WTC11 (cell line): ENCODE measurements around the gene MOGAT1. TPM values are rescaled to one million over a fixed set of nuclear protein-coding genes. Genes with fewer than 3 reads are reported as not detected.

Experiments
- ATAC-seq: fragments of 200-7000 bp; cut with Tn5 transposase; 2 replicates; pipeline ENCODE4 v1.10.0; 2021; ENCODE audit warnings: mild to moderate bottlenecking, moderate library complexity
- CTCF ChIA-PET: fragments of 300-600 bp; sonication (Branson Sonifier 250); formaldehyde crosslinking; loops from one replicate; lab custom pipeline; 2021; ENCODE audit warnings: antibody characterized with exemption; lab: Charles Lee
- POLR2A ChIA-PET: fragments of 350-600 bp; sonication (Branson Sonifier 250); formaldehyde crosslinking; loops from one replicate; lab custom pipeline; 2021; ENCODE audit warnings: antibody characterized with exemption; lab: Charles Lee
- DNase-seq: peaks from one replicate; pipeline ENCODE4 v3.0.0; 2021; ENCODE audit warnings: low spot score
- H3K27ac Mint-ChIP-seq: 2 replicates; pipeline ENCODE4 v1.8.0; 2021; ENCODE audit warnings: mixed read lengths
- H3K27me3 Mint-ChIP-seq: 2 replicates; pipeline ENCODE4 v1.8.0; 2021; ENCODE audit warnings: low read depth, mild to moderate bottlenecking, moderate library complexity, mixed read lengths
- H3K36me3 Mint-ChIP-seq: 2 replicates; pipeline ENCODE4 v1.8.0; 2021; ENCODE audit warnings: mixed read lengths
- H3K4me1 Mint-ChIP-seq: 2 replicates; pipeline ENCODE4 v1.8.0; 2022; ENCODE audit warnings: mixed read lengths
- H3K4me3 Mint-ChIP-seq: 2 replicates; pipeline ENCODE4 v1.8.0; 2021; ENCODE audit warnings: mild to moderate bottlenecking, moderate library complexity, mixed read lengths
- H3K9me3 Mint-ChIP-seq: 2 replicates; pipeline ENCODE4 v1.8.0; 2021; ENCODE audit warnings: mixed read lengths
- E2F1 ChIP-seq: sonication (generic); formaldehyde crosslinking; IDR thresholded peaks from 2 replicates; pipeline ENCODE4 v1.8.0; 2022; ENCODE audit warnings: mild to moderate bottlenecking, missing genetic modification reagents
- E2F5 ChIP-seq: sonication (generic); formaldehyde crosslinking; IDR thresholded peaks from 2 replicates; pipeline ENCODE4 v1.8.1; 2022; ENCODE audit warnings: mild to moderate bottlenecking, moderate library complexity, missing genetic modification reagents
- ELF4 ChIP-seq: sonication (generic); formaldehyde crosslinking; IDR thresholded peaks from 2 replicates; pipeline ENCODE4 v1.8.1; 2022; ENCODE audit warnings: low read depth, mild to moderate bottlenecking, moderate library complexity, missing genetic modification reagents
- FOXK1 ChIP-seq: sonication (generic); formaldehyde crosslinking; IDR thresholded peaks from 2 replicates; pipeline ENCODE4 v1.8.0; 2022; ENCODE audit warnings: mild to moderate bottlenecking, moderate library complexity, missing genetic modification reagents
- FOXP1 ChIP-seq: sonication (generic); formaldehyde crosslinking; IDR thresholded peaks from 2 replicates; pipeline ENCODE4 v1.8.0; 2022; ENCODE audit warnings: missing genetic modification reagents, mild to moderate bottlenecking, moderate library complexity, borderline replicate concordance
- JAZF1 ChIP-seq: fragments of 250-450 bp; sonication (Bioruptor Pico); IDR thresholded peaks from 2 replicates; pipeline ENCODE4 v1.9.0; 2021; ENCODE audit warnings: moderate library complexity, mild to moderate bottlenecking, inconsistent platforms
- RELA ChIP-seq: sonication (generic); formaldehyde crosslinking; IDR thresholded peaks from 2 replicates; pipeline ENCODE4 v1.8.1; 2022; ENCODE audit warnings: missing genetic modification reagents, mild to moderate bottlenecking, borderline replicate concordance
- TEAD1 ChIP-seq: sonication (generic); formaldehyde crosslinking; IDR thresholded peaks from 2 replicates; pipeline ENCODE4 v1.8.0; 2022; ENCODE audit warnings: mild to moderate bottlenecking, missing genetic modification reagents
- TP53 ChIP-seq: sonication (generic); formaldehyde crosslinking; IDR thresholded peaks from 2 replicates; pipeline ENCODE4 v1.8.1; 2023; ENCODE audit warnings: mild to moderate bottlenecking, missing genetic modification reagents
- USF1 ChIP-seq: sonication (generic); formaldehyde crosslinking; IDR thresholded peaks from 2 replicates; pipeline ENCODE4 v1.8.0; 2022; ENCODE audit warnings: mild to moderate bottlenecking, missing genetic modification reagents
- ZMAT4 ChIP-seq: fragments of 250-450 bp; sonication (Bioruptor Pico); IDR thresholded peaks from 2 replicates; pipeline ENCODE4 v1.9.0; 2021; ENCODE audit warnings: mild to moderate bottlenecking
- ZNF281 ChIP-seq: sonication (generic); formaldehyde crosslinking; IDR thresholded peaks from 2 replicates; pipeline ENCODE4 v1.8.0; 2023; ENCODE audit warnings: mild to moderate bottlenecking, missing genetic modification reagents
- ZNF396 ChIP-seq: fragments of 250-450 bp; sonication (Bioruptor Pico); IDR thresholded peaks from 2 replicates; pipeline ENCODE4 v1.8.0; 2021; ENCODE audit warnings: mild to moderate bottlenecking, moderate library complexity, borderline replicate concordance
- ZNF423 ChIP-seq: fragments of 250-450 bp; sonication (Bioruptor Pico); IDR thresholded peaks from 2 replicates; pipeline ENCODE4 v2.1.2; 2022; ENCODE audit warnings: mild to moderate bottlenecking, moderate library complexity
- total RNA-seq: library from RNA; stranded (reverse); gene quantifications from 3 replicates; pipeline ENCODE4 v1.2.3, GENCODE V29; 2021
- TF ChIP-seq, protein P1 (sequence below): sonication (generic); formaldehyde crosslinking; conservative IDR thresholded peaks from 2 replicates; pipeline ENCODE4 v1.8.1; 2023; ENCODE audit warnings: mild to moderate bottlenecking, low read depth, missing genetic modification reagents, moderate library complexity
- TF ChIP-seq, protein P2 (sequence below): sonication (generic); formaldehyde crosslinking; IDR thresholded peaks from 2 replicates; pipeline ENCODE4 v1.8.1; 2022; ENCODE audit warnings: mild to moderate bottlenecking, missing genetic modification reagents, moderate library complexity, borderline replicate concordance
- TF ChIP-seq, protein P3 (sequence below): sonication (generic); formaldehyde crosslinking; IDR thresholded peaks from 2 replicates; pipeline ENCODE4 v1.8.1; 2022; ENCODE audit warnings: low read depth, missing genetic modification reagents, borderline replicate concordance

Gene MOGAT1
- total RNA-seq, 1 experiment from 2014 or later, result 0.72 TPM

DNA sequence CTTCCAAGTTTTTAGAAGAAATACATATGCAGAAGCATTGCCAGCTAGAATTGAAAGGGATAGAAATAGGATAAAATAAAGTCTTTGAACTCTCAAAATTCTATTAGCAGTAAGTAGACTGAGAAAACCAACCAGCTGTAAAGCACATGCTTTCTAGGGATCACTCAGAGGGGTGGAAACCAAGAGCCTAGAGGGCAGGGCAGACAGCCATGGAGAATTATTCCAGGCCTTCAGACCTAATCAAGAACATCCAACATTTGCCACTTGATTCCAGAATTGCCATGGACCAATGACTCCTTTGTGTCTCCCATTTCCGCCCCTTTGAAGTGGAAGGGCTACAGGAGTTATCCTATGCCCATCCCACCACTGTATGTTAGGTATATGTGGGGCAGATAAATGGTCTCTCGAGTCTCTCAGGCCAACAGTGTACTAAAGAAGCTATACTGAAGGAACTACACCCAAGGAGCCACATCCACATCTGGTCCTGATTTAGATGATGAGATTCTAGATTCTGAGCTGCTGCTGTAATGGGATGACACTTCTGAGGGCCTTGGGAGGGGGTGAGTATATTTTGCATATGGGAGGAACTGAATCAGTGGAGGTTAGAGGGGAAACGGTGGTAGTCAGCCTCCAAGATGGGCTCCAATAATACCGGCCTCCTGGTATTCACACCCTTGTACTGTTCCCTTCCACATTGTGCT is 19.6 kb upstream of the MOGAT1 start (continued):
- no peak for TF ChIP-seq FOXP1
- TF ChIP-seq JAZF1 (CRISPR knock-in tag), result no peak
- TF ChIP-seq, all 79 proteins: peak for 0

DNA sequence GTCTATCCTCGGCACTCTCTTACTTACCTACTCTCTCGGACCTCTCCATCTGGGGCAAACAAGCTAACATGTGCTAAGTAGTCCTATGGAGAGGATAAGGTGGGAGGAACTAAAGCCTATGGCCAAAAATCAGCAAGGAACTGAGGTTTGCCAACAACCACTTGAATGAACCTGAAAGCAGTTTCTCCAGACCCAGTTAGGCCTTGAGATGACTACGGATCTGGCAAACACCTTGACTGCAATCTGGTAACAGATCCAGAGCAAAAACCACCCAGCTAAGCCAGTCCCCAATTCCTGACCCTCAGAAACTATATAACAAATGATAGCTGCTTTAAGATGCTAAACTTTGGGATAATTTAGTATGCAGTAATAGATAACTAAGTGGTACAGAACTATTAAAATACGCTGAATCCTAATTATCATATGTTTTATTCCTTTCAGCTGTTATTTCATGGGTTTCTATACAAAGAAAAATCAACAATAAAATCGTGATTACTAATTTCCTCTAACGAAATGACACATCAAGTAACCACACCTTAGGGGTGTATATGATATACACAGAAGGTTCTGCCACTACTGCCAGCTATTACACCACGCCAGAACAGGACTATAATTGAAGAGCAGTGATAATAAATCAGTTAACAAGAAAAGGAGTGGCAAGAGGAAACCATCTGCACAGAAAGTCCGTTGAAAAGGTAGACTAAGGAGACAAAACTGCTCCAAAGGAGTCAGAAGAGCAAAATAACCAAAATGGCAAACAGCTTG is 18.8 kb upstream of the MOGAT1 start:
- ChIA-PET POLR2A (no interaction called here), CTCF (no interaction called here)
- Mint-ChIP-seq H3K36me3 (peaks cover 11% of the 10 kb centered on the region; the same call in 1 of the 2 replicates), H3K27me3 (no peaks in the 10 kb centered on the region), H3K27ac (no peak overlapping the region), H3K4me1 (peaks cover 17% of the 10 kb centered on the region), H3K9me3 (no peaks in the 10 kb centered on the region), H3K4me3 (no peak overlapping the region)
- no peak for ATAC-seq
- no peak for DNase-seq
- TF ChIP-seq FOXK1, result no peak
- TF ChIP-seq E2F1, result no peak
- no peak for TF ChIP-seq ZNF396
- no peak for TF ChIP-seq TP53 (CRISPR knock-in tag)
- TF ChIP-seq, protein P1, sequence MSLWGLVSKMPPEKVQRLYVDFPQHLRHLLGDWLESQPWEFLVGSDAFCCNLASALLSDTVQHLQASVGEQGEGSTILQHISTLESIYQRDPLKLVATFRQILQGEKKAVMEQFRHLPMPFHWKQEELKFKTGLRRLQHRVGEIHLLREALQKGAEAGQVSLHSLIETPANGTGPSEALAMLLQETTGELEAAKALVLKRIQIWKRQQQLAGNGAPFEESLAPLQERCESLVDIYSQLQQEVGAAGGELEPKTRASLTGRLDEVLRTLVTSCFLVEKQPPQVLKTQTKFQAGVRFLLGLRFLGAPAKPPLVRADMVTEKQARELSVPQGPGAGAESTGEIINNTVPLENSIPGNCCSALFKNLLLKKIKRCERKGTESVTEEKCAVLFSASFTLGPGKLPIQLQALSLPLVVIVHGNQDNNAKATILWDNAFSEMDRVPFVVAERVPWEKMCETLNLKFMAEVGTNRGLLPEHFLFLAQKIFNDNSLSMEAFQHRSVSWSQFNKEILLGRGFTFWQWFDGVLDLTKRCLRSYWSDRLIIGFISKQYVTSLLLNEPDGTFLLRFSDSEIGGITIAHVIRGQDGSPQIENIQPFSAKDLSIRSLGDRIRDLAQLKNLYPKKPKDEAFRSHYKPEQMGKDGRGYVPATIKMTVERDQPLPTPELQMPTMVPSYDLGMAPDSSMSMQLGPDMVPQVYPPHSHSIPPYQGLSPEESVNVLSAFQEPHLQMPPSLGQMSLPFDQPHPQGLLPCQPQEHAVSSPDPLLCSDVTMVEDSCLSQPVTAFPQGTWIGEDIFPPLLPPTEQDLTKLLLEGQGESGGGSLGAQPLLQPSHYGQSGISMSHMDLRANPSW (CRISPR knock-in tag), result no peak
- no peak for TF ChIP-seq E2F5
- no peak for TF ChIP-seq ZMAT4 (CRISPR knock-in tag)
- no peak for TF ChIP-seq ELF4 (CRISPR knock-in tag)
- no peak for TF ChIP-seq USF1
- no peak for TF ChIP-seq ZNF281 (CRISPR knock-in tag)
- TF ChIP-seq ZNF423 (CRISPR knock-in tag), result no peak
- TF ChIP-seq RELA (CRISPR knock-in tag), result no peak
- no peak for TF ChIP-seq TEAD1 (CRISPR knock-in tag)
- TF ChIP-seq, protein P2, sequence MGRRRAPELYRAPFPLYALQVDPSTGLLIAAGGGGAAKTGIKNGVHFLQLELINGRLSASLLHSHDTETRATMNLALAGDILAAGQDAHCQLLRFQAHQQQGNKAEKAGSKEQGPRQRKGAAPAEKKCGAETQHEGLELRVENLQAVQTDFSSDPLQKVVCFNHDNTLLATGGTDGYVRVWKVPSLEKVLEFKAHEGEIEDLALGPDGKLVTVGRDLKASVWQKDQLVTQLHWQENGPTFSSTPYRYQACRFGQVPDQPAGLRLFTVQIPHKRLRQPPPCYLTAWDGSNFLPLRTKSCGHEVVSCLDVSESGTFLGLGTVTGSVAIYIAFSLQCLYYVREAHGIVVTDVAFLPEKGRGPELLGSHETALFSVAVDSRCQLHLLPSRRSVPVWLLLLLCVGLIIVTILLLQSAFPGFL (CRISPR knock-in tag), result no peak
- TF ChIP-seq, protein P3, sequence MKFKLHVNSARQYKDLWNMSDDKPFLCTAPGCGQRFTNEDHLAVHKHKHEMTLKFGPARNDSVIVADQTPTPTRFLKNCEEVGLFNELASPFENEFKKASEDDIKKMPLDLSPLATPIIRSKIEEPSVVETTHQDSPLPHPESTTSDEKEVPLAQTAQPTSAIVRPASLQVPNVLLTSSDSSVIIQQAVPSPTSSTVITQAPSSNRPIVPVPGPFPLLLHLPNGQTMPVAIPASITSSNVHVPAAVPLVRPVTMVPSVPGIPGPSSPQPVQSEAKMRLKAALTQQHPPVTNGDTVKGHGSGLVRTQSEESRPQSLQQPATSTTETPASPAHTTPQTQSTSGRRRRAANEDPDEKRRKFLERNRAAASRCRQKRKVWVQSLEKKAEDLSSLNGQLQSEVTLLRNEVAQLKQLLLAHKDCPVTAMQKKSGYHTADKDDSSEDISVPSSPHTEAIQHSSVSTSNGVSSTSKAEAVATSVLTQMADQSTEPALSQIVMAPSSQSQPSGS (CRISPR knock-in tag), result no peak
